Neuron (in vitro differentiated cells): ENCODE results near the gene MRRF.

Experiments used
- H2AFZ ChIP-seq: one replicate; pipeline ENCODE4 v1.6.1; 2013; ENCODE audit warnings: low read depth, mild to moderate bottlenecking, inconsistent platforms, low read length, moderate library complexity
- H3K27me3 ChIP-seq: one replicate; pipeline ENCODE4 v1.6.1; 2013; ENCODE audit warnings: low read length; ENCODE audit not compliant: insufficient read depth
- H3K36me3 ChIP-seq: one replicate; pipeline ENCODE4 v1.6.1; 2013; ENCODE audit warnings: low read length; ENCODE audit not compliant: insufficient read depth
- H3K4me1 ChIP-seq: one replicate; pipeline ENCODE4 v1.6.1; 2013; ENCODE audit warnings: low read length; ENCODE audit not compliant: insufficient read depth
- H3K4me3 ChIP-seq: 2 replicates; pipeline ENCODE4 v1.5.1; 2013; ENCODE audit warnings: mild to moderate bottlenecking, low read length, moderate library complexity
- H3K9me3 ChIP-seq: one replicate; pipeline ENCODE4 v1.6.1; 2013; ENCODE audit warnings: low read length

The MRRF gene

GRCh38 chr9:122333169-122333808, 68.6 kb downstream of the MRRF start:
- Histone ChIP-seq H3K27me3 (peaks cover 5% of the 10 kb centered on the region), H3K4me1 (peaks cover 8% of the 10 kb centered on the region), H3K36me3 (no peaks in the 10 kb centered on the region), H3K4me3 (no peak overlapping the region), H3K9me3 (no peaks in the 10 kb centered on the region), H2AFZ (no peak overlapping the region)

- Histone ChIP-seq H3K9me3 (no peaks in the 10 kb centered on the region), H3K36me3 (no peaks in the 10 kb centered on the region), H3K4me1 (peaks cover 8% of the 10 kb centered on the region), H3K27me3 (peaks cover 16% of the 10 kb centered on the region), H3K4me3 (no peak overlapping the region), H2AFZ (no peak overlapping the region)
These were observed 70.2 kb downstream of the MRRF start for GRCh38 chr9:122334916-122335315.

- Histone ChIP-seq H3K36me3 (no peaks in the 10 kb centered on the region), H3K9me3 (no peaks in the 10 kb centered on the region), H2AFZ (no peak overlapping the region), H3K4me3 (no peak overlapping the region), H3K4me1 (peaks cover 8% of the 10 kb centered on the region), H3K27me3 (peaks cover 18% of the 10 kb centered on the region)
These were observed 71.5 kb downstream of the MRRF start for GRCh38 chr9:122336189-122336588.

GRCh38 chr9:122336866-122337555, 72.3 kb downstream of the MRRF start:
- H3K27me3 ChIP-seq: peaks cover 21% of the 10 kb centered on the region
- no peaks in the 10 kb centered on the region for H3K36me3 ChIP-seq
- H3K9me3 ChIP-seq: no peaks in the 10 kb centered on the region
- peaks cover 8% of the 10 kb centered on the region for H3K4me1 ChIP-seq
- no peak overlapping the region for H2AFZ ChIP-seq
- no peak overlapping the region for H3K4me3 ChIP-seq

- H3K4me3 ChIP-seq: no peak overlapping the region
- no peaks in the 10 kb centered on the region for H3K9me3 ChIP-seq
These were observed 72.9 kb downstream of the MRRF start for GRCh38 chr9:122337556-122337929.

GRCh38 chr9:122338536-122338935, 73.9 kb downstream of the MRRF start:
- H2AFZ ChIP-seq: no peak overlapping the region
- peaks cover 21% of the 10 kb centered on the region for H3K27me3 ChIP-seq
- H3K9me3 ChIP-seq: no peaks in the 10 kb centered on the region
- H3K36me3 ChIP-seq: no peaks in the 10 kb centered on the region
- peaks cover 6% of the 10 kb centered on the region for H3K4me1 ChIP-seq
- H3K4me3 ChIP-seq: no peak overlapping the region

More at GRCh38 chr9:122337556-122337929, 72.9 kb downstream of the MRRF start:
- no peak overlapping the region for H2AFZ ChIP-seq
- no peaks in the 10 kb centered on the region for H3K36me3 ChIP-seq
- peaks cover 21% of the 10 kb centered on the region for H3K27me3 ChIP-seq
- H3K4me1 ChIP-seq: peaks cover 7% of the 10 kb centered on the region

GRCh38 chr9:122338994-122339393, 74.3 kb downstream of the MRRF start:
- Histone ChIP-seq H3K36me3 (no peaks in the 10 kb centered on the region), H3K4me3 (no peak overlapping the region), H3K4me1 (peaks cover 6% of the 10 kb centered on the region), H3K9me3 (no peaks in the 10 kb centered on the region), H3K27me3 (peaks cover 26% of the 10 kb centered on the region), H2AFZ (no peak overlapping the region)

- Histone ChIP-seq H3K27me3 (peaks cover 27% of the 10 kb centered on the region), H3K4me3 (no peak overlapping the region), H3K4me1 (peaks cover 6% of the 10 kb centered on the region), H2AFZ (no peak overlapping the region), H3K9me3 (no peaks in the 10 kb centered on the region), H3K36me3 (no peaks in the 10 kb centered on the region)
These were observed 74.9 kb downstream of the MRRF start for GRCh38 chr9:122339579-122339978.

GRCh38 chr9:122340161-122340560, 75.5 kb downstream of the MRRF start:
- H3K27me3 ChIP-seq: peaks cover 27% of the 10 kb centered on the region
- peaks cover 6% of the 10 kb centered on the region for H3K4me1 ChIP-seq
- H3K9me3 ChIP-seq: no peaks in the 10 kb centered on the region
- H3K4me3 ChIP-seq: no peak overlapping the region
- no peak overlapping the region for H2AFZ ChIP-seq
- no peaks in the 10 kb centered on the region for H3K36me3 ChIP-seq

GRCh38 chr9:122342323-122343050, 77.8 kb downstream of the MRRF start:
- H3K4me3 ChIP-seq: no peak overlapping the region
- H2AFZ ChIP-seq: no peak overlapping the region
- no peaks in the 10 kb centered on the region for H3K9me3 ChIP-seq
- H3K27me3 ChIP-seq: peaks cover 36% of the 10 kb centered on the region
- peaks cover 9% of the 10 kb centered on the region for H3K4me1 ChIP-seq
- no peaks in the 10 kb centered on the region for H3K36me3 ChIP-seq

GRCh38 chr9:122346478-122347347, 82.0 kb downstream of the MRRF start:
- Histone ChIP-seq H3K4me1 (peaks cover 9% of the 10 kb centered on the region), H3K27me3 (peaks cover 42% of the 10 kb centered on the region), H3K4me3 (peak overlapping the region; percentile 44), H3K9me3 (no peaks in the 10 kb centered on the region), H2AFZ (peak overlapping the region; percentile 62), H3K36me3 (no peaks in the 10 kb centered on the region)

GRCh38 chr9:122347348-122348287, 82.9 kb downstream of the MRRF start:
- Histone ChIP-seq H2AFZ (peak overlapping the region; percentile 62), H3K9me3 (no peaks in the 10 kb centered on the region), H3K4me3 (peak overlapping the region; percentile 44), H3K4me1 (peaks cover 9% of the 10 kb centered on the region), H3K36me3 (no peaks in the 10 kb centered on the region), H3K27me3 (peaks cover 39% of the 10 kb centered on the region)
